Endodermal cell (in vitro differentiated cells): ENCODE measurements around the gene CERS6. TPM values are rescaled to one million over a fixed set of nuclear protein-coding genes. Genes with fewer than 3 reads are reported as not detected.
"Not testable (repeated sequence)": the region's sequence is repeated elsewhere in the genome, so short reads cannot be mapped to it uniquely, and the experiment has no call there.

Experiments
- DNase-seq: peaks from one replicate; pipeline ENCODE4 v3.0.0-alpha.2; 2017
- H3K27ac ChIP-seq: 2 replicates; pipeline ENCODE4 v1.5.1; 2013; ENCODE audit warnings: mild to moderate bottlenecking, low read depth, low read length, moderate library complexity
- H3K27me3 ChIP-seq: 2 replicates; pipeline ENCODE4 v1.6.1; 2013; ENCODE audit warnings: mild to moderate bottlenecking, low read length, moderate library complexity; ENCODE audit not compliant: insufficient read depth, control insufficient read depth, poor library complexity, severe bottlenecking
- H3K36me3 ChIP-seq: 2 replicates; pipeline ENCODE4 v1.7.0; 2013; ENCODE audit warnings: mild to moderate bottlenecking, low read length, moderate library complexity; ENCODE audit not compliant: control insufficient read depth, insufficient read depth
- H3K4me1 ChIP-seq: one replicate; pipeline ENCODE4 v1.7.0; 2013; ENCODE audit warnings: low read length; ENCODE audit not compliant: control insufficient read depth, insufficient read depth
- H3K4me3 ChIP-seq: 2 replicates; pipeline ENCODE4 v1.5.1; 2013; ENCODE audit warnings: mild to moderate bottlenecking, low read length, moderate library complexity
- H3K9ac ChIP-seq: 2 replicates; pipeline ENCODE4 v1.6.1; 2013; ENCODE audit warnings: mild to moderate bottlenecking, low read length, moderate library complexity; ENCODE audit not compliant: poor library complexity, severe bottlenecking; ENCODE audit errors: extremely low read depth
- H3K9me3 ChIP-seq: 2 replicates; pipeline ENCODE4 v1.6.1; 2013; ENCODE audit warnings: mild to moderate bottlenecking, low read length, moderate library complexity; ENCODE audit not compliant: control insufficient read depth
- H3K27ac Mint-ChIP-seq: 2 replicates; pipeline ENCODE4 v1.8.0; 2020; ENCODE audit warnings: mixed read lengths
- H3K27me3 Mint-ChIP-seq: 2 replicates; pipeline ENCODE4 v1.8.0; 2021; ENCODE audit warnings: mild to moderate bottlenecking, mixed read lengths; ENCODE audit not compliant: insufficient read depth
- H3K36me3 Mint-ChIP-seq: 2 replicates; pipeline ENCODE4 v1.8.0; 2020; ENCODE audit warnings: low read depth, mixed read lengths
- H3K4me1 Mint-ChIP-seq: 2 replicates; pipeline ENCODE4 v1.8.0; 2020; ENCODE audit warnings: mixed read lengths
- H3K4me3 Mint-ChIP-seq: 2 replicates; pipeline ENCODE4 v1.8.0; 2020; ENCODE audit warnings: mild to moderate bottlenecking, moderate library complexity, mixed read lengths
- H3K9me3 Mint-ChIP-seq: 2 replicates; pipeline ENCODE4 v1.8.0; 2020; ENCODE audit warnings: mild to moderate bottlenecking, mixed read lengths
- WGBS, 2 experiments: methylation state at CpG; one replicate each; pipeline versions ENCODE4 v1.1.5 to v1.1.7; 2013; ENCODE audit warnings: missing lambda C conversion rate in 2 of 2, mixed read lengths in 1 of 2; ENCODE audit not compliant: insufficient coverage in 1 of 2, insufficient read length in 1 of 2; 5-methylcytosine and 5-hydroxymethylcytosine counted together
- total RNA-seq, 2 donors: library from RNA; stranded (reverse); fragmentation: NEBNext Ultra II Directional in 1 of 2; extraction: Animal tissue kit (Norgen Biotek cat#: 25700) in 1 of 2; gene quantifications; 2 replicates in 1 of 2; 3 replicates in 1 of 2; pipeline ENCODE4 v1.2.1, GENCODE V29; 2021
- TF ChIP-seq, protein P1 (sequence below): fragments of 200-600 bp; sonication (generic); conservative IDR thresholded peaks from 2 replicates; pipeline ENCODE4 v1.5.0; 2021; ENCODE audit warnings: antibody characterized with exemption, mild to moderate bottlenecking

CERS6 gene
- total RNA-seq, 2 donors from 2014 or later = 41.3 to 52.0 TPM

DNA sequence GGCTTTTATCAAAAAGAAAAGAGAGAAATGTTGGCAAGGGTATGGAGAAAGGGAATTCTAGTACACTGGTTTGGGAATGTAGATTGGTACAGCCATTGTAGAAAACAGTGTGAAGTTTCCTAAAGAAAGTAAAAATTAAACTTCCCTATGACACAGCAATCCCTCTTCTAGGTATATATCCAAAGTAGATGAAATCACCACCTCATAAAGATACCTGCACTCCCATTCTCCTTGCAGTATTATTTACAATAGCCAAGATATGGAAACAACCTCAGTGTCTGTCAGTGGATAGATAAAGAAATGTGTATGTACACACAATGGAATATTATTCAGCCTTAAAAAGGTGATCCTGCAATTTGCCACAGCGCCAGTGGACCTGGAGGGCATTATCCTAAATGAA, 199.1 kb downstream of the CERS6 start:
- H3K9ac ChIP-seq = no peak overlapping the region
- Mint-ChIP-seq H3K27me3 (no peaks in the 10 kb centered on the region), H3K4me3 (no peak overlapping the region), H3K27ac (no peak overlapping the region), H3K9me3 (peaks cover 14% of the 10 kb centered on the region), H3K4me1 (peaks cover 15% of the 10 kb centered on the region), H3K36me3 (peaks cover 24% of the 10 kb centered on the region)
- TF ChIP-seq, protein P1, sequence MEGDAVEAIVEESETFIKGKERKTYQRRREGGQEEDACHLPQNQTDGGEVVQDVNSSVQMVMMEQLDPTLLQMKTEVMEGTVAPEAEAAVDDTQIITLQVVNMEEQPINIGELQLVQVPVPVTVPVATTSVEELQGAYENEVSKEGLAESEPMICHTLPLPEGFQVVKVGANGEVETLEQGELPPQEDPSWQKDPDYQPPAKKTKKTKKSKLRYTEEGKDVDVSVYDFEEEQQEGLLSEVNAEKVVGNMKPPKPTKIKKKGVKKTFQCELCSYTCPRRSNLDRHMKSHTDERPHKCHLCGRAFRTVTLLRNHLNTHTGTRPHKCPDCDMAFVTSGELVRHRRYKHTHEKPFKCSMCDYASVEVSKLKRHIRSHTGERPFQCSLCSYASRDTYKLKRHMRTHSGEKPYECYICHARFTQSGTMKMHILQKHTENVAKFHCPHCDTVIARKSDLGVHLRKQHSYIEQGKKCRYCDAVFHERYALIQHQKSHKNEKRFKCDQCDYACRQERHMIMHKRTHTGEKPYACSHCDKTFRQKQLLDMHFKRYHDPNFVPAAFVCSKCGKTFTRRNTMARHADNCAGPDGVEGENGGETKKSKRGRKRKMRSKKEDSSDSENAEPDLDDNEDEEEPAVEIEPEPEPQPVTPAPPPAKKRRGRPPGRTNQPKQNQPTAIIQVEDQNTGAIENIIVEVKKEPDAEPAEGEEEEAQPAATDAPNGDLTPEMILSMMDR = no peak
- H3K9me3 ChIP-seq = peaks cover 17% of the 10 kb centered on the region
- DNase-seq = no peak
- peaks cover 7% of the 10 kb centered on the region for H3K4me1 ChIP-seq
- peaks cover 4% of the 10 kb centered on the region for H3K36me3 ChIP-seq
- H3K27me3 ChIP-seq = no peaks in the 10 kb centered on the region
- no peak overlapping the region for H3K4me3 ChIP-seq
- WGBS, 2 experiments = 94% methylated on average over 1 of the region's 1 CpG; no CpG with 5 or more reads in 1 of the 2 experiments
- H3K27ac ChIP-seq = no peak overlapping the region

DNA sequence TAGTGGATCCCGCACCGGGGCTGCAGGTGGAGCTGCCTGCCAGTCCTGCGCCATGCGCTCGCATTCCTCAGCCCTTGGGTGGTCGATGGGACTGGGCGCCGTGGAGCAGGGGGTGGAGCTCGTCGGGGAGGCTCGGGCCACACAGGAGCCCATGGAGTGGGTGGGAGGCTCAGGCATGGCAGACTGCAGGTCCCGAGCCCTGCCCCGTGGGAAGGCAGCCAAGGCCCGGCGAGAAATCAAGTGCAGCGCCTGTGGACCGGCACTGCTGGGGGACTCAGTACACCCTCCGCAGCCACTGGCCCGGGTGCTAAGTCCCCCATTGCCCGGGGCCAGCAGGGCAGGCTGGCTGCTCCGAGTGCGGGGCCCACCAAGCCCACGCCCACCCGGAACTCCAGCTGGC, 201.3 kb downstream of the CERS6 start:
- not testable (repeated sequence) for H3K4me3 ChIP-seq, H3K27me3 ChIP-seq, DNase-seq, H3K27me3 Mint-ChIP-seq, H3K9ac ChIP-seq, H3K36me3 ChIP-seq, H3K4me1 ChIP-seq, H3K27ac ChIP-seq, H3K27ac Mint-ChIP-seq, H3K4me3 Mint-ChIP-seq
- Mint-ChIP-seq H3K9me3 (peaks cover 14% of the 10 kb centered on the region), H3K36me3 (peaks cover 24% of the 10 kb centered on the region), H3K4me1 (peaks cover 35% of the 10 kb centered on the region)
- WGBS, 2 experiments = 95% methylated on average over 22 of the region's 24 CpGs; no CpG with 5 or more reads in 1 of the 2 experiments
- H3K9me3 ChIP-seq = peaks cover 17% of the 10 kb centered on the region

GRCh38 chr2:168658706-168659105, 202.6 kb downstream of the CERS6 start:
- H3K36me3 Mint-ChIP-seq = peaks cover 24% of the 10 kb centered on the region
- no peaks in the 10 kb centered on the region for H3K27me3 Mint-ChIP-seq
- Histone ChIP-seq H3K36me3 (peaks cover 4% of the 10 kb centered on the region), H3K9me3 (peaks cover 17% of the 10 kb centered on the region), H3K4me1 (peaks cover 5% of the 10 kb centered on the region), H3K4me3 (no peak overlapping the region), H3K27me3 (no peaks in the 10 kb centered on the region), H3K27ac (no peak overlapping the region), H3K9ac (no peak overlapping the region)
- peaks cover 14% of the 10 kb centered on the region for H3K9me3 Mint-ChIP-seq
- H3K27ac Mint-ChIP-seq = no peak overlapping the region
- TF ChIP-seq, protein P1 = no peak
- H3K4me1 Mint-ChIP-seq = peaks cover 41% of the 10 kb centered on the region
- 92 to 93% methylated on average over 3 to 4 of the region's 4 CpGs for WGBS, 2 experiments
- DNase-seq = no peak
- no peak overlapping the region for H3K4me3 Mint-ChIP-seq
